Measurements from ENCODE around the gene MYT1.

- TF ChIP-seq CTCF (IDR thresholded peaks at IDR 0.05; ENCODE audit: control extremely low read depth in 1 of 3, insufficient read depth in 1 of 3, low read depth in 1 of 3, low read length in 3 of 3): no peak
- no peak for TF ChIP-seq TBP (IDR thresholded peaks at IDR 0.05; ENCODE audit: low read depth, low read length)
Observed at GRCh38 chr20:64116016-64116415, 48.2 kb upstream of the MYT1 start.

Measured in H1 (cell line).